Measurements from ENCODE around the gene NKX2-1. TPM values are rescaled to one million over a fixed set of nuclear protein-coding genes. Genes with fewer than 3 reads are reported as not detected.

Gene NKX2-1
- total and polyA plus RNA-seq, 10 of the 15 experiments (the other 5 are each of a cell fraction or from before 2014, with no cell fraction given): 0.03 TPM; not detected in 9

GRCh38 chr14:36519431-36520321 lies at the start of gene NKX2-1 (continued):
- TF ChIP-seq IKZF1 (conservative IDR thresholded peaks at IDR 0.05) (no peak), CREM (IDR thresholded peaks at IDR 0.05; ENCODE audit: low read depth) (no peak), BMI1 (IDR thresholded peaks at IDR 0.05; ENCODE audit: borderline replicate concordance) (no peak), ZNF217 (IDR thresholded peaks at IDR 0.05) (no peak), NFIC (IDR thresholded peaks at IDR 0.05; ENCODE audit: low read depth, low read length) (no peak), CEBPB (IDR thresholded peaks at IDR 0.05; ENCODE audit: borderline replicate concordance in 1 of 2, low read depth in 2 of 2, low read length in 2 of 2) (no peak), ZNF384 (IDR thresholded peaks at IDR 0.05; ENCODE audit: borderline replicate concordance, low read depth, low read length) (no peak)

GRCh38 chr14:36556811-36557433 lies 36.9 kb upstream of the NKX2-1 start:
- H3K27ac ChIP-seq (ENCODE audit: control insufficient read depth, insufficient read depth): no peak overlapping the region
- no peaks in the 10 kb centered on the region for H4K20me1 ChIP-seq (ENCODE audit: control insufficient read depth, insufficient read depth)
- ChIA-PET CTCF (interaction anchor here (0.7 to 4.9 kb wide), 8 partner anchors 31 to 1293 kb away, joined by 3 to 134 read pairs (median 6); no protein-coding TSS in a partner anchor), RAD21 (ENCODE audit: unreplicated experiment) (interaction anchor here (4.9 kb wide), 1 partner anchor 385 kb away, joined by 62 read pairs; no protein-coding TSS in a partner anchor), SMC1A (ENCODE audit: uncharacterized antibody, unreplicated experiment) (interaction anchor here (0.7 to 1.1 kb wide), 2 partner anchors 41 to 67 kb away, joined by 3 read pairs; no protein-coding TSS in a partner anchor), POLR2A (no interaction called here)
- in situ Hi-C loops (cut with MboI): loop anchor here (10.0 kb wide), 2 partner anchors 598 to 672 kb away; no protein-coding TSS in a partner anchor
- no peaks in the 10 kb centered on the region for H3K4me1 ChIP-seq (ENCODE audit: control insufficient read depth, insufficient read depth, low read length)
- FAIRE-seq (no peak), ATAC-seq (peak; percentile 75), DNase-seq (ENCODE audit: low read depth, low spot score) (no peak)
- no peaks in the 10 kb centered on the region for H3K27me3 ChIP-seq (replicated peaks in 1 of 2; ENCODE audit: control insufficient read depth in 2 of 2, insufficient read depth in 2 of 2, low read length in 1 of 2)
- no TSS peak for BruUV-seq (replicated peaks)
- no peaks in the 10 kb centered on the region for H3K79me2 ChIP-seq (ENCODE audit: control insufficient read depth, insufficient read depth, low read length)
- H3K9ac ChIP-seq (ENCODE audit: control insufficient read depth, insufficient read depth, low read length): no peak overlapping the region
- no peaks in the 10 kb centered on the region for H3K36me3 ChIP-seq (ENCODE audit: control insufficient read depth in 2 of 2, insufficient read depth in 2 of 2, low read length in 1 of 2)
- H3K4me2 ChIP-seq (ENCODE audit: control insufficient read depth, insufficient read depth): no peak overlapping the region
- intact Hi-C loops (cut with micrococcal nuclease; ENCODE audit: unreplicated experiment): loop anchor here (1.0 kb wide), 1 partner anchor 487 kb away; no protein-coding TSS in a partner anchor
- TF ChIP-seq NFXL1 (IDR thresholded peaks at IDR 0.05; ENCODE audit: borderline replicate concordance): no peak
- TF ChIP-seq SMC3 (IDR thresholded peaks at IDR 0.05; ENCODE audit: borderline replicate concordance, low read length): peak; percentile 36; the same call in 1 of the 2 replicates
- TF ChIP-seq CTCF (IDR thresholded peaks at IDR 0.05 in 2 of 3, conservative IDR thresholded peaks at IDR 0.05 in 1 of 3; ENCODE audit: control insufficient read depth in 2 of 3, extremely low read depth in 1 of 3, insufficient read depth in 1 of 3, low read depth in 3 of 3, low read length in 3 of 3): peak; percentile 65 to 74 (median 71)
- no peak for TF ChIP-seq ETV6 (conservative IDR thresholded peaks at IDR 0.05 in 1 of 2, IDR thresholded peaks at IDR 0.05 in 1 of 2; ENCODE audit: borderline replicate concordance in 1 of 2, low read depth in 1 of 2)
- peak; percentile 62 for TF ChIP-seq RAD21 (IDR thresholded peaks at IDR 0.05; ENCODE audit: insufficient read depth, low read depth, low read length)
- no peaks in the 10 kb centered on the region for H3K9me3 ChIP-seq (replicated peaks; ENCODE audit: control insufficient read depth, insufficient read depth, low read length)
- no peak overlapping the region for H3K4me3 ChIP-seq
- no peak overlapping the region for H2AFZ ChIP-seq (ENCODE audit: control insufficient read depth, low read depth, low read length)
- WGBS (ENCODE audit: insufficient coverage, insufficient replicate concordance, low lambda C conversion rate, missing lambda C conversion rate): 24% methylated on average over 9 of the region's 9 CpGs

Data from GM12878 (cell line).